ENCODE measurements around the gene LAMA3. TPM values are rescaled to one million over a fixed set of nuclear protein-coding genes. Genes with fewer than 3 reads are reported as not detected.

LAMA3 gene
- total RNA-seq, 3 donors from 2014 or later (not counting 1 experiment from before 2014, with no cell fraction given), result not detected

- Histone ChIP-seq H3K27me3 (ENCODE audit: control insufficient read depth, insufficient read depth, low read length) (no peaks in the 10 kb centered on the region), H3K4me1 (ENCODE audit: control insufficient read depth, insufficient read depth, low read length) (no peaks in the 10 kb centered on the region), H3K4me3 (ENCODE audit: low read length) (no peak overlapping the region), H3K36me3 (ENCODE audit: control insufficient read depth, insufficient read depth, low read length) (no peaks in the 10 kb centered on the region), H3K9me3 (ENCODE audit: control insufficient read depth, insufficient read depth, low read length) (no peaks in the 10 kb centered on the region), H3K27ac (ENCODE audit: low read length) (no peak overlapping the region)
- H3K4me1 Mint-ChIP-seq, result no peaks in the 10 kb centered on the region
- ATAC-seq (no peak), DNase-seq (no peak)
- no peaks in the 10 kb centered on the region for H3K36me3 Mint-ChIP-seq
- 80% methylated on average over 3 of the region's 3 CpGs for WGBS (ENCODE audit: insufficient coverage)
- H3K27ac Mint-ChIP-seq, result no peak overlapping the region
- no peak overlapping the region for H3K4me3 Mint-ChIP-seq
- no peak for TF ChIP-seq CTCF (IDR thresholded peaks at IDR 0.05)
- intact Hi-C loops (cut with micrococcal nuclease), result no loop called here
- peaks cover 3% of the 10 kb centered on the region in 2 donors for H3K27me3 Mint-ChIP-seq (ENCODE audit: low read depth in 2 of 2)
- no peaks in the 10 kb centered on the region for H3K9me3 Mint-ChIP-seq
Observed at GRCh38 chr18:23776306-23776705, 87.1 kb downstream of the LAMA3 start.

- H3K36me3 Mint-ChIP-seq, result no peaks in the 10 kb centered on the region
- H3K4me1 ChIP-seq (ENCODE audit: control insufficient read depth, insufficient read depth, low read length), result no peaks in the 10 kb centered on the region
Observed at GRCh38 chr18:23778828-23779227, 89.6 kb downstream of the LAMA3 start.

GRCh38 chr18:23779696-23780303 is 90.5 kb downstream of the LAMA3 start:
- Mint-ChIP-seq H3K27me3 (ENCODE audit: low read depth in 2 of 2) (peaks cover 3 to 17% of the 10 kb centered on the region in 2 donors), H3K36me3 (no peaks in the 10 kb centered on the region), H3K27ac (no peak overlapping the region), H3K4me3 (no peak overlapping the region), H3K4me1 (no peaks in the 10 kb centered on the region), H3K9me3 (no peaks in the 10 kb centered on the region)
- intact Hi-C loops (cut with micrococcal nuclease), result no loop called here
- ATAC-seq (peak in 1 of 3 donors; percentile 9), DNase-seq (no peak)
- Histone ChIP-seq H3K4me3 (ENCODE audit: low read length) (no peak overlapping the region), H3K36me3 (ENCODE audit: control insufficient read depth, insufficient read depth, low read length) (no peaks in the 10 kb centered on the region), H3K27ac (ENCODE audit: low read length) (no peak overlapping the region), H3K9me3 (ENCODE audit: control insufficient read depth, insufficient read depth, low read length) (no peaks in the 10 kb centered on the region), H3K4me1 (ENCODE audit: control insufficient read depth, insufficient read depth, low read length) (no peaks in the 10 kb centered on the region), H3K27me3 (ENCODE audit: control insufficient read depth, insufficient read depth, low read length) (no peaks in the 10 kb centered on the region)
- no peak for TF ChIP-seq CTCF (IDR thresholded peaks at IDR 0.05)
- 93% methylated on average over 5 of the region's 5 CpGs for WGBS (ENCODE audit: insufficient coverage)

More at GRCh38 chr18:23778828-23779227, 89.6 kb downstream of the LAMA3 start:
- no peaks in the 10 kb centered on the region for H3K27me3 ChIP-seq (ENCODE audit: control insufficient read depth, insufficient read depth, low read length)
- no peaks in the 10 kb centered on the region for H3K36me3 ChIP-seq (ENCODE audit: control insufficient read depth, insufficient read depth, low read length)
- Mint-ChIP-seq H3K9me3 (no peaks in the 10 kb centered on the region), H3K27me3 (ENCODE audit: low read depth in 2 of 2) (peaks cover 3 to 9% of the 10 kb centered on the region in 2 donors), H3K27ac (no peak overlapping the region), H3K4me3 (no peak overlapping the region), H3K4me1 (no peaks in the 10 kb centered on the region)
- H3K27ac ChIP-seq (ENCODE audit: low read length), result no peak overlapping the region
- TF ChIP-seq CTCF (IDR thresholded peaks at IDR 0.05), result no peak
- ATAC-seq, result no peak
- no peaks in the 10 kb centered on the region for H3K9me3 ChIP-seq (ENCODE audit: control insufficient read depth, insufficient read depth, low read length)
- no peak overlapping the region for H3K4me3 ChIP-seq (ENCODE audit: low read length)
- intact Hi-C loops (cut with micrococcal nuclease), result no loop called here
- no peak for DNase-seq
- 95% methylated on average over 2 of the region's 2 CpGs for WGBS (ENCODE audit: insufficient coverage)

- ATAC-seq (no peak), DNase-seq (no peak)
- Histone ChIP-seq H3K9me3 (ENCODE audit: control insufficient read depth, insufficient read depth, low read length) (no peaks in the 10 kb centered on the region), H3K27ac (ENCODE audit: low read length) (no peak overlapping the region), H3K27me3 (ENCODE audit: control insufficient read depth, insufficient read depth, low read length) (no peaks in the 10 kb centered on the region), H3K4me1 (ENCODE audit: control insufficient read depth, insufficient read depth, low read length) (no peaks in the 10 kb centered on the region), H3K36me3 (ENCODE audit: control insufficient read depth, insufficient read depth, low read length) (no peaks in the 10 kb centered on the region), H3K4me3 (ENCODE audit: low read length) (no peak overlapping the region)
- intact Hi-C loops (cut with micrococcal nuclease), result no loop called here
- Mint-ChIP-seq H3K9me3 (peaks cover 3 to 8% of the 10 kb centered on the region in 2 donors), H3K27ac (no peak overlapping the region), H3K36me3 (peaks cover 15% of the 10 kb centered on the region), H3K4me1 (no peaks in the 10 kb centered on the region), H3K4me3 (no peak overlapping the region), H3K27me3 (ENCODE audit: low read depth in 2 of 2) (peaks cover 11 to 55% of the 10 kb centered on the region in 2 donors)
- no peak for TF ChIP-seq CTCF (IDR thresholded peaks at IDR 0.05)
- 42% methylated on average over 1 of the region's 1 CpG for WGBS (ENCODE audit: insufficient coverage)
Observed at GRCh38 chr18:23784832-23785245, 95.6 kb downstream of the LAMA3 start.

All from natural killer cell (primary cell).